ENCODE measurements around the gene HSP90AB1.

- TF ChIP-seq CTCF (IDR thresholded peaks at IDR 0.05), result no peak
- no peak for TF ChIP-seq POLR2A (IDR thresholded peaks at IDR 0.05)
- TF ChIP-seq POLR2AphosphoS5 (IDR thresholded peaks at IDR 0.05), result no peak
- TF ChIP-seq EP300 (IDR thresholded peaks at IDR 0.05), result no peak
Observed at GRCh38 chr6:44278774-44279697, 32.1 kb downstream of the HSP90AB1 start.

Data from stomach (tissue), 4 donors.